GM12874 (cell line): Measurements from ENCODE around the gene TEX30.
A peak's percentile ranks its signal among the peaks of the same experiment; 100 is the strongest.

ENCODE experiments used
- CTCF ChIP-seq: IDR thresholded peaks from 2 replicates; pipeline ENCODE4 v1.5.1; 2011; ENCODE audit warnings: low read depth, mild to moderate bottlenecking, control low read depth, low read length, moderate library complexity; ENCODE audit not compliant: insufficient read depth

Gene TEX30

GRCh38 chr13:102812611-102813287 lies 39.2 kb upstream of the TEX30 start:
- no peak for TF ChIP-seq CTCF

GRCh38 chr13:102807699-102808098 lies 34.1 kb upstream of the TEX30 start:
- no peak for TF ChIP-seq CTCF

- TF ChIP-seq CTCF = no peak
These were observed 32.1 kb upstream of the TEX30 start for GRCh38 chr13:102805680-102806079.

- peak; percentile 87 for TF ChIP-seq CTCF
These were observed 26.8 kb upstream of the TEX30 start for GRCh38 chr13:102800145-102801041.

- TF ChIP-seq CTCF = no peak
These were observed 26.0 kb upstream of the TEX30 start for GRCh38 chr13:102799426-102800144.

- no peak for TF ChIP-seq CTCF
These were observed 25.2 kb upstream of the TEX30 start, which contains the start of the genes BIVM and POGLUT2 for GRCh38 chr13:102798581-102799425. BIVM (plus strand) TSS chr13:102799119; CDS start chr13:102807268, 8,149 bp downstream. POGLUT2 (minus strand) TSS chr13:102798976; CDS start chr13:102798670, 306 bp downstream.
